ENCODE data around the gene EBP. TPM values are rescaled to one million over a fixed set of nuclear protein-coding genes. Genes with fewer than 3 reads are reported as not detected.

Gene EBP
- polyA plus RNA-seq, 4 donors: 69.2 to 76.6 (median 73.7) TPM

- DNase-seq (ENCODE audit: low read depth in 4 of 4, low spot score in 2 of 4): peak; percentile 45 to 82 (median 74)
These were observed 53.0 kb downstream of the EBP start, which contains the start of gene RBM3 for GRCh38 chrX:48574270-48575266. TSS of gene RBM3 (plus strand) at chrX:48574484. CDS start at chrX:48575181, 697 bp downstream.

GRCh38 chrX:48575642-48576041, 54.0 kb downstream of the EBP start:
- no peak for DNase-seq (ENCODE audit: low read depth in 4 of 4, low spot score in 2 of 4)

GRCh38 chrX:48576108-48576507, 54.5 kb downstream of the EBP start:
- DNase-seq (ENCODE audit: low read depth in 4 of 4, low spot score in 2 of 4): no peak

Other genes with a start within 250 kb of the EBP start
- gene SSX3, start 165.1 kb upstream of the EBP start, polyA plus RNA-seq (ENCODE audit: insufficient read length in 4 of 4): not detected
- gene SSX4, start 138.3 kb upstream of the EBP start, polyA plus RNA-seq (ENCODE audit: insufficient read length in 4 of 4): not detected
- not detected for gene SSX4B, start 109.8 kb upstream of the EBP start, polyA plus RNA-seq (ENCODE audit: insufficient read length in 4 of 4)
- gene SLC38A5, start 51.5 kb upstream of the EBP start, polyA plus RNA-seq (ENCODE audit: insufficient read length in 4 of 4): 1 to 10 TPM; 3.4 to 7.3 (median 5.1) TPM
- gene FTSJ1, start 45.6 kb upstream of the EBP start, polyA plus RNA-seq (ENCODE audit: insufficient read length in 4 of 4): 10 to 100 TPM; 33.7 to 46.1 (median 37.9) TPM
- 10 to 100 TPM in 1 of 4 donors, 1 to 10 TPM in 3; 6.6 to 11.0 (median 9.0) TPM for gene PORCN, start 12.8 kb upstream of the EBP start, polyA plus RNA-seq (ENCODE audit: insufficient read length in 4 of 4)
- gene TBC1D25, start 17.9 kb downstream of the EBP start, polyA plus RNA-seq (ENCODE audit: insufficient read length in 4 of 4): 10 to 100 TPM in 3 of 4 donors, 1 to 10 TPM in 1; 8.8 to 11.6 (median 10.9) TPM
- 100 to 1,000 TPM; 260 to 365 (median 314) TPM for gene RBM3, start 52.7 kb downstream of the EBP start, polyA plus RNA-seq (ENCODE audit: insufficient read length in 4 of 4)
- gene WDR13, start 75.7 kb downstream of the EBP start, polyA plus RNA-seq (ENCODE audit: insufficient read length in 4 of 4): 100 to 1,000 TPM; 122 to 154 (median 140) TPM
- 1 to 10 TPM; 2.8 to 5.0 (median 3.2) TPM for gene WAS, start 162.0 kb downstream of the EBP start, polyA plus RNA-seq (ENCODE audit: insufficient read length in 4 of 4)
- 1 to 10 TPM; 6.2 to 8.1 (median 6.8) TPM for gene SUV39H1, start 174.9 kb downstream of the EBP start, polyA plus RNA-seq (ENCODE audit: insufficient read length in 4 of 4)
- gene GLOD5, start 239.9 kb downstream of the EBP start, polyA plus RNA-seq (ENCODE audit: insufficient read length in 4 of 4): 1 to 10 TPM; 1.4 to 1.9 (median 1.7) TPM